GM12801 (cell line): ENCODE data around the gene NPEPL1.

ENCODE experiments used
- TF ChIP-seq, protein P1 (sequence below): IDR thresholded peaks from one replicate; pipeline ENCODE4 v1.5.1; 2011; ENCODE audit warnings: control low read depth; ENCODE audit not compliant: insufficient read length; ENCODE audit errors: extremely low read depth

Gene NPEPL1

DNA sequence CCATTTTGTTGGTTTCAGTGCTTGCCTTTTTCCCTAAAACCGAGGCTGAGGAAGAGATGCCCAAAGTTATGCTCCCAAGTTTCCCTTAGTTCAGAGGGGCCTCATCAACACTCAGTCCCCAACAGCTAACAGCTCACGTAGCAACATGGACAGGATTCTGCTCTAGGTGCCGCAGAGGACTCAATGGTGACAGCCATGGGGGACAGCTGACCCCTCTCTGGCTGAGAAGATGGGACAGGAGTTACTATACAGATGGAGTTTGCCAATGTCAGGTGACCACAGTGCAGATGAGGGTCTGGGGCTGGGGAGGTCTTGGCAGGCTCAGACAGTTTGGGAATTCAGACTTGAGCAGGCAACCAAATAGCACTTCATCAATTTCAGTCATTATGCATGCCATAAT lies 67.3 kb downstream of the NPEPL1 start:
- TF ChIP-seq, protein P1, sequence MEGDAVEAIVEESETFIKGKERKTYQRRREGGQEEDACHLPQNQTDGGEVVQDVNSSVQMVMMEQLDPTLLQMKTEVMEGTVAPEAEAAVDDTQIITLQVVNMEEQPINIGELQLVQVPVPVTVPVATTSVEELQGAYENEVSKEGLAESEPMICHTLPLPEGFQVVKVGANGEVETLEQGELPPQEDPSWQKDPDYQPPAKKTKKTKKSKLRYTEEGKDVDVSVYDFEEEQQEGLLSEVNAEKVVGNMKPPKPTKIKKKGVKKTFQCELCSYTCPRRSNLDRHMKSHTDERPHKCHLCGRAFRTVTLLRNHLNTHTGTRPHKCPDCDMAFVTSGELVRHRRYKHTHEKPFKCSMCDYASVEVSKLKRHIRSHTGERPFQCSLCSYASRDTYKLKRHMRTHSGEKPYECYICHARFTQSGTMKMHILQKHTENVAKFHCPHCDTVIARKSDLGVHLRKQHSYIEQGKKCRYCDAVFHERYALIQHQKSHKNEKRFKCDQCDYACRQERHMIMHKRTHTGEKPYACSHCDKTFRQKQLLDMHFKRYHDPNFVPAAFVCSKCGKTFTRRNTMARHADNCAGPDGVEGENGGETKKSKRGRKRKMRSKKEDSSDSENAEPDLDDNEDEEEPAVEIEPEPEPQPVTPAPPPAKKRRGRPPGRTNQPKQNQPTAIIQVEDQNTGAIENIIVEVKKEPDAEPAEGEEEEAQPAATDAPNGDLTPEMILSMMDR = no peak

GRCh38 chr20:58760856-58761255 lies 68.3 kb downstream of the NPEPL1 start:
- TF ChIP-seq, protein P1 = no peak

GRCh38 chr20:58762120-58762519 lies 69.5 kb downstream of the NPEPL1 start:
- TF ChIP-seq, protein P1 = no peak

GRCh38 chr20:58763076-58763475 lies 70.5 kb downstream of the NPEPL1 start:
- TF ChIP-seq, protein P1 = no peak
